ENCODE results near the gene CFP.
"Not testable (repeated sequence)": the region's sequence is repeated elsewhere in the genome, so short reads cannot be mapped to it uniquely, and the experiment has no call there.

The CFP gene

DNA sequence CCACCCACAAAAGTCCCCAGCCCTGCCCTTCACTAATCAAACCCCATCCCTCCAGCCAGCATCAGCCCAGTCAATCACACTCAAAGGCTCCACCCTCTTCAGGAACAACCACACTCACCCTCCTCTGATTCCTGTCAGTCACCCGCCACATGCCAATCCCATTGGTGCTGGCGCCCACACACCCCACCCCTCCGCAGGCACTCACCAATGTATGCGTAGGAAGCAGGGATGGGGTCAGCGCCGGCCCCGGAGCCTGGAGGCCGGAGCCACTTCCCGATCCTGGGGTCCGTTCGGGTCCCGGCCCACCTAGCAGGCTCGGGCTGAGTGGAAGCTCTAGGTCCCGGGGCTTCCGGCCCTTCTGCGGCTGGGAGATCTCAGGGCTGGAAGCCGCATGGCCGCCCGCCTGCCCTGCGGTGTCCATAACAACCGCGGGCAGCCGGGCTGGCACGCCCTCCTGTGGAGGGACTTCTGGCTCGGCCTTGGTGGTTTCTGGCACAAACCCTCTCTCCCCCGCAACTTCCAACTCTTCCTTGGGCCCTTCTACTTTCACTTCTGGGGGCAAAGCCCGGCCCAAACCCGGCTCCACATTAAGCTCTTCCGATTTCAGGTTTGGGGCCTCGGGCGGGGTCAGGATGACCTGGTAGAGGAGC, 7.9 kb upstream of the CFP start:
- DNase-seq = peak; percentile 17

DNA sequence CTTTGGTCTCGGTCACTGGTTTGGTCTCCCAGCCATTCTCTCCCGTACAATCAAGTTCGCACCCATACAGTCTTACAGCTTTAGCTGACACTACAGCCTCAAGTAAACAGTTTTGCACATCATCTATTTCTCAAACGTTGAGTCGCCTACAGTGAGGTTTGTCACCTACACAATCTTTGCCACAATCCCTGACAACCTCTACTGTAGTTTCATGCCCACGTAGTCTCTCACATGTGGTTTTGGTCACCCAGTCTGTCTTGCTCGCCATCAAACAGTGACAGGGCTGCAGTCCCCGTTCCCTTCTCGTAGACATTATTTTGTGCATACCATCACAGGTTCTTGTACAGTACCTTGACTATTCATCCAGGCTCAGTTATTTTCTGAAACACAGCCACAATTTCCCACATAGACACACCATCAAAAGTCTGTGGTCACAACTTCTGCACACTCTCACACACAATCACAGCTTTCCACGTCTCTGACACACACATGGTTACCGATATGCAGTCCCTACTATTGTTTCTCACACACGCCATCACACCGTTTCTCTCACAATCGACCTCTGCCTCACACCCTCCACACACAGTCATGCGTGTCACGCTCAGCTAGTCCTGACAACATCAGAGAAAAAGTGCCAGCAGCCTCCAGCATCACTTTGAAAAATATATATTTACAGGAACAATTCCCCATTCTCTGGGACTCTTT, 5.3 kb upstream of the CFP start:
- no peak for DNase-seq

DNA sequence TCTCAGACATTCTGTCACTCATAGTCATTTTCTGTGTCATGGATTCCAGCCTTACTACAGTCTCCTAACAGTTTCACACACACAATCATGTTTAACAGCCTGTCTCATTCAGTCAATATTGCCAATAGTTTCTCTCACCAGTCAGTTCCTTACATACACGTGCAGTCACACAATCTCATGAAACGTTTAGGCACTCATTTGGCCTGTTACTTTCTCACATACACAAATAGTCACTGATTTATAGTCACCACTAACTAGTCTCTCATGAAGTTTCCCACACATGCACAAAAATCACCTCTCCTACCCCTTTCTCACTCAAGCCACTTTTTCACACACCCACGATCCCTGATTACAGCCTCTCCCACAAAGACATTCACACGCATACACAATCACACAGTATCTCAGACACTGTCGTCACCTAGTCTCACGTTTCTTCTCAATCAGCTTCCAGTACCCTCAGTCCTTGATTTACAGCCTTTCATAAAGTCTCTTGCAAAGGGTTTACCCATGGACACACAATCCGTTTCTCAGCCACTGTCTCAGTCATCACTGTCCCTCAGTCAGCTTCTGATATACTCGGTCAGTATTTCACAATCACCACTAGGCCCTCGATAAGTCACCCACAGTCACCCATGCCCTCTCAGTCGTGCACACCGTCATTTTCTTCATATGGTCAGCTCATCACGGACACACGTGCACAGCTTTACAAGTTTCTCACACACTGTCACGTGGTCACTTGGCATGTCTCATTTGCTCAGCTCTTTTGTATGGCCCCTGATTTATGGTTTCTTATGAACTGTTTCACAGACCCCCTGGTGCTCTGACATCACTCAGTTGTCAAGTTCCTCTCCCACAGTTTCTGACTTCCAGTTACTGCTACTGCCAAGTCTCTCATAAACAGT, 4.2 kb upstream of the CFP start:
- no peak for DNase-seq

DNA sequence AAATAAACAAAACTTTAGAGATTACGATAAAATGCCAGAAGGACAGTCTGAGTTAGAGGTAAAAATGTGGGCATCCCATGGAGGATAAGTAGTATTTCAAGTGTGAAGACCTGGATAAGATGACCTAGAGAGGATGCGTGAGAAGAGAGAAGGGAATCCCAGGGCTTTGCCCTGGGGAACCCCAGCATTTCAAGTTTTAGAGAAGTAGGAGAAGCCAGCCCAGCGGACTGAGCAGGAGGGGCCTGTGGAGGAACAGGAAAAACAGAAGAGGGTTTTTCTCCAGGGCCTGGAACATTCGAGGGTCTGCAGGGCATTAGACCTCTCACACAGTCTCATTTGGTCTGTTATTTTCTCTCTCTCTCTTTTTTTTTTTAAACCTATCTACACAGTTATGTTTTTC, 2.9 kb upstream of the CFP start:
- DNase-seq = no peak

DNA sequence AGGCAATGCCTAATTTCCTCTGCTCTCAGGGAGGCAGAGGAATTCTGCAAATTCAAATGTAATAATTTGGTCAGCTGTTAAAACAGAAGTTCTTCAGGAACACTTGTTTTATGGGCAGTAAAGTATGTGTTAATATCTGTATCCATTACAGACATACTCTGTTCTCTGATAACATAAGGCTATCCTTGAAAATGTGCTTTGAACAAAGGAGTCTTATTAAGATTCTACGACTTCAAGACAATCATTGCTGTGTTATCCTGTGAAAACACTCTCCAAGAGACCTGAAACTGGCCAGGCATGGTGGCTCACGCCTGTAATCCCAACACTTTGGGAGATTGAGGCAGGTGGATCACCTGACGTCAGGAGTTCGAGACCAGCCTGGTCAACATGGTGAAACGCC, 1.9 kb upstream of the CFP start:
- no peak for DNase-seq

DNA sequence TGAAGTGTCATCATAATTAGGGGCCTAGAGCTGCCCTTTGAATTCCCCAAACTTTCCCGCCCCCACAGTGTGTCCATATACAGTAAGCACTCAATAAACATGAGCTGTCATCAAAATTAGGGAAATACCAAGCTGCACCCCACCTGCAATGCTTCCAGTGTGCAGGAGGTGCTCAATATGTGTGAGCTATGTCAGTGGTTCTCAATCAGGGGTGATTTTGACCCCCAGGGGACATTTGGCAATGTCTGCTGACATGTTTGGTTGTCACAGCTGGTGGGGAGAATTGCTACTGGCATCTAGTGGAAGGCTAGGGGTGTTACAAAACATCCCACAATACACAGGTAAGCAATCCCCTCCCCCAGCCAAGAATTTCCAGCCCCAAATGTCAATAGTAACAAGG, 748 bp downstream of the CFP start:
- DNase-seq = no peak

DNA sequence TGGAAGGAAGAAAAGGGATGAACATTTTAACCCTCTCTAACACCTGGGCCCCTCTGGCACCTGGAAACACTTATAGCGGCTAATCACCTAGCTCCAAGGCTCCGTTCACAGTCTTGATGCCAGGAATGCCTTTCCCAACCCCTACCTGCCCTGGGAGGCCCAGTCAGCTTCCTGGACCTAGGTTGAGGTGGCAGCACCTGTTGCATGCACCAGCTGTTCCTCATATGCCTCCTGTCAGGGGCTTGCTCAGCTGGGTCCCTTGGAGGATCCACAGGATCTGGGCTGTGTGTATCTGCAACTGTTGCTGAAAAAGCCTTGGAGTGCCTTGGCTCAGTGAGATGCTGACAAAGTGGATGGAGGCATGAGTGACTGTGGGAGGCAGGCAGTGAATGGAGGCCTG, 4.4 kb downstream of the CFP start:
- DNase-seq = no peak

DNA sequence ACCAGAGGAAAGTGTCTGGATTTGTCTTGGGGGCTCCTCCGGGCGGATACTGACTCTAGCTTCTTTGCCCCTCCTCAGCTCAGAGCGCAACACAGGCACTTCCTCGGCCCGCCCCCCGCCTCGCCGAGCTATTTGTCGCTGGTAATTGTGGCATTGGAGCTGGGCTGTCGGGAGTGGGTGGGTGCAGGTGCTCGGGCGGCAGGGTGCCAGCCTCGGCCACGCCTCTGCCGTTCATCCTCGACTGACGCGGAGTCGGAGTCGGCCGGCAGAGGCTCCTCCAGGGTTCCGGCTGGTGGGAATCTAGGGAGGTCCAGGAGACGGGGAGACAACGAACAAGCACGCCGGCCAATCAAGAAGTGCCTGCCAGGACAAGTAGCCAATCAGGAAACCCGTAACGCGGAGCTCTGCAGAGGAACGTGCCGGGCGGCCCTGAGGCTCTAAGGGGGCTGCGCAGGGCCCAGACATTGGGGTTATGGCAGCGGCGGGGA, 6.1 kb downstream of the CFP start:
- peak; percentile 35 for DNase-seq

DNA sequence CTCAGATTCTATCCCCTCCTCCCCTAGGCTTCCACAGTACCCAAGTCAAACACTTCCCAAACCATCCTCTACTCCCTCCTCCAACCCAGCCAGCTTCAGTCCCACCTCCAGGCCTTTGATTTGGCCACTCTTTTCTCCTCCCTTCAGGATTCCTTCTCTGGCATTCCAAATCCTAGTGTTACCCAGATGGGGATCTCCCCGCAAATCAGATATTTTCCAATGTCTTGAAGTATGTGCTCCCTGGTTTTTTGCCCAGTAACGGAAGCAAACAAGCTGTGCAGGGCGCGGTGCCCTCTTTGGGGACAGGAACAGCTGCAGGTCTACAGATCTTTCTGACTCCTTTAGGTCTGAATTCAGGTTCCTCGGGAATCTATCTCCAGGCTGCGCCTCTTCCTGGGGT, 7.9 kb downstream of the CFP start:
- DNase-seq = no peak

DNA sequence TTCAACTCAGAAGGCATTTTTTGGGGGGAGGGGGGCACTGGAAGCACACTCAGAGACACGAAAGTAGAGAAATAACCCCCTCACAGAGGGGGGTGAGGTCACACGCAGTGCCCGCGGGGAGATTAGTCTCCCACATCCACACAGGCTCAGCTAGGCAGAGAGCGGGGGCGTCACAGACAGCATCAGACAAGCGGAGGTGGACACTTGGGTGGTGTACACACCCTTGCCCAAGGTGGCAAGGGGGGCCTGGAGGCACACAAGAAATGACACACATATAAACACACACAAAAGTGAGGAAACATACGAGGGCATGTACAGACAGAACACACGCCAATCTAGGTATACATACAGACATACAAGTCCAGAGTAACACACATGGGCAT, 9.4 kb downstream of the CFP start:
- no peak for DNase-seq

DNA sequence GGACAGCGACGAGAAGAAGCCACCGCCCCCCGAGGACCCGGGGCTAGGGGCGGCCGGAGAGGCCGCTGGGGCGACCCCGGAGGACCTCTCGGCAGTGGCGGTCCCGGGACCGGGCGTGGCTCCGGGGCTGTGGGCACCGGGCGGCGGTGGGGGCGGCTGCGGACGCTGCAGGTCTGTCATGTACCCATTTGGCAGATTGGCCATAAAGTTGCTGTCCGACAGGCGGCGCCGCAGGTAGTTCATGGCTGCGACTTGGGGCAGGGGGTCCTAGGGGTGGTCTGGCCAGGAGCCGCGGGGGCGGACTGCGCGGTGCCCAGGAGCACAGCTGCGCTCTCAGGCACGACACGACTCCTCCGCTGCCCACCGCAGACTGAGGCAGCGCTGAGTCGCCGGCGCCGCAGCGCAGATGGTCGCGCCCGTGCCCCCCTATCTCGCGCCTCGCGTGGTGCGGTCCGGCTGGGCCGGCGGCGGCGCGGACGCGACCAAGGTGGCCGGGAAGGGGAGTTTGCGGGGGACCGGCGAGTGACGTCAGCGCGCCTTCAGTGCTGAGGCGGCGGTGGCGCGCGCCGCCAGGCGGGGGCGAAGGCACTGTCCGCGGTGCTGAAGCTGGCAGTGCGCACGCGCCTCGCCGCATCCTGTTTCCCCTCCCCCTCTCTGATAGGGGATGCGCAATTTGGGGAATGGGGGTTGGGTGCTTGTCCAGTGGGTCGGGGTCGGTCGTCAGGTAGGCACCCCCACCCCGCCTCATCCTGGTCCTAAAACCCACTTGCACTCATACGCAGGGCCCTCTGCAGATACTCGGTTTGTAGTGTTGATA, 10.0 kb downstream of the CFP start, which contains the start of gene SYN1:
TSS of gene SYN1 (minus strand) at position 372 of the 817 bp plus-strand sequence. CDS start at position 243, 129 bp downstream.
- DNase-seq = peak; percentile 70

DNA sequence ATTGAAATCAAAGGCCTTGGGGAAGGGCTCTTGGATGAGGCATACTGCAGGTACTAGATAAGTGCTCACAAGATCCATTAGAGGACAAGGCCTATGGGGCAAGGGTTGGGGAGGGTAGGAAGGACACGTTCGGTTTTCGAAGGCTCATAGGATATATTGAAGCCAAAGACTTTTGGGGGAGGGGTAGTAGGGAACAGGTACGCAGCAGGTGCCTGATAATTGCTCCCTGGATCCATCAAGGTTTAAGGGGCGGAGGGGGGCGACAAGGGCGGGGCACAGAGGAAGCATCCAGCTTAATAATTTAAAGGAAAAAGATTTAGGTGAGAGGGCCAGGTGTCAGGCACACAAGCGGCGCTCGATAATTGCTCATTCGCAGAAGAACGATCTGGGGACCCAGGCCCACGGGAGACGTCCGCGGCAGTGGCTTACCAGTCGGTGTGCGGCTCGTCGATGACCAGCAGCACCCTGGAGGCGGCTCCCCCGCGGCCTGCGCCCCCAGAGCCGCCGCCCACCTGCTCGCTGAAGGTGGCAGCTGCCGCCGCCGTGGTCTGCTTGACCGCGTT, 10.7 kb downstream of the CFP start:
- DNase-seq = no peak

DNA sequence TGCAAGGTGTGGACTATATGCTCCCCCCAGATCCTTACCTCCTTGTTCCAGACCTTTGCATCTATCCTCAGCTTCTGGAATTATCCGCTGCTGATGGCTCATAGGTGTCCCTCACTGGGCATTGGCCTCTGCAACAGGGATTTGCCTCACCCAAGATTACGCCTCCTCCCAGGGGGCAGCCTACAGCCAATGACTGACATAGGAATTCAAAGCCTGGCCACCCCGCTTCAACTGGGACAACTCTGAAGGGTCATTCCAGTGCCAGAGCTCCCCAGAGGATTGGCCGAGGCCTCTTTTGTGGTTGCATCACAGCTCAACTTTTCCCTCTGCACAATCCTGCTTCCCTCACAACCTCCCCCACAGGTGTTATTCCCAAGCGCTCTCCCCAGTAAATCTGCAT, 15.1 kb downstream of the CFP start:
- no peak for DNase-seq

DNA sequence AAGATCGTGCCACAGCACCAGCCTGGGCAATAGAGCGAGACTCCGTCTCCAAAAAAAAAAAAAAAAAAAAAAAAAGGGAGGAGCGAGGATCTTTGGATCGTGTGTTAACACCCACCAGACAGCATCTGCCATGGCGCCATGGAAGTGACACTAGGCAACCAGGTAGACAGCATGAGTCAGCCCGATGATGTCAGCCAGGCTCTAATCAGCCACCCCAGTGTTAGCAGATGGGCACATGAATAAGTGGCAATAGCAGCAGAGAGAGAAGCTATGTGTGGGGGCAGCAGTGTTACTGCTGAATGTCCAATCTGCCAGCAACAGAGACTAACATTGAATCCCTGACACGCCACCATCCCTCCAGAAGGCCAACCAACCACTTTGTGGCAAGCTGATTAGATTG, 16.6 kb downstream of the CFP start:
- DNase-seq = no peak

DNA sequence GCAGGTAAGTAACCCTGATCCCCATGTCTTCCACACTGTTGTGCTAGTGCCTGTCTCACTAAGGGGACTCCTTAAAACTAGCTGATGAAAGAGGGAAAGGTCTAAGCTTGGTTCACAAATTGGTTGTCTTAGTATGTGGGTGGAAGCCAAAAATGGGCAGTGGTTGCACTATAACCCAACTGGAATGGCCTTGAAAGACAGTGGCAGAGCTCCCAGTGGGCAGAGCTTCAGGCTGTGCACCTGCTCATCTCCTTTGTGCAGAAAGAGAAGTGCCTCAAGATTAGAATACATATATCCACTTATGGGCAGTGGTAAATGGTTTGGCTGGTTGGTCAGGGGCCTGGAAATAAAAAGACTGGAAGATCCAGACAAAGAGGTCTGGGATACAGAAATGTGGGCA, 17.3 kb downstream of the CFP start:
- DNase-seq = no peak

DNA sequence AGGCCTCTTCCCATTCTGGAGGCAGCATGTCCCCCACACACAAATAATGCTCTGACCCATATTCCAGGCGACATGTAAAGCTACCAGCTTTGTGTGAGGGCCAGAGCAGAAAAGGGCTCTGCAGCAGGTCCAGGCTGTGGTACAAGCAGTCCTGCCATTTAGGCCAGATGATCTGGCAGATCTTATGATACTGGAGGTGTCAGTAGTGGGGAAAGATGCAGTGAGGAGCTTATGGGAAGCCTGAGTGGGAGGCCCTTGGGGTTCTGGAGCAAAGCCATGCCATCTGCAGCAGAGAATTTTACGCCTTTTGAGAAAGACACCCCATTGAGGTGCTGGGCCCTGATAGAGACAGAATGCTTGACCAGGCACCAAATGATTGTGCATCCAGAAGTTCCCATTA, 17.8 kb downstream of the CFP start:
- DNase-seq = no peak

DNA sequence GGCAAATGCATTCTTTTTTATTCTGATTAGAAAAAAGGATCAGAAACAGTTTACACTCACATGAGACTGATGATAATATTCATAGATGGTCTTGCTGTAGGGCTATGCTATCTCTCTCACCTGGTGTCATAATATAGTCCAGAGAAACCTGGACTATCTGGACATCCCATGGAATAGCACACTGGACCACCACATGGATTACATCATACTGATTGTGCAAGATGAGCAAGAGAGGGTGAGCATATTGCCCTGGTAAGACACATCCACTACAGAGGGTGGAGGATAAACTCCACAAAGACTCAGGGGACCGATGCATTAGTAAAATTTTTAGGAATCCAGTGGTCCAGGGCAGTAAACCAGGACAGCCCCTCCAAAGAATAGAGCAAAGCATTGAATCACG, 18.2 kb downstream of the CFP start:
- DNase-seq = no peak

DNA sequence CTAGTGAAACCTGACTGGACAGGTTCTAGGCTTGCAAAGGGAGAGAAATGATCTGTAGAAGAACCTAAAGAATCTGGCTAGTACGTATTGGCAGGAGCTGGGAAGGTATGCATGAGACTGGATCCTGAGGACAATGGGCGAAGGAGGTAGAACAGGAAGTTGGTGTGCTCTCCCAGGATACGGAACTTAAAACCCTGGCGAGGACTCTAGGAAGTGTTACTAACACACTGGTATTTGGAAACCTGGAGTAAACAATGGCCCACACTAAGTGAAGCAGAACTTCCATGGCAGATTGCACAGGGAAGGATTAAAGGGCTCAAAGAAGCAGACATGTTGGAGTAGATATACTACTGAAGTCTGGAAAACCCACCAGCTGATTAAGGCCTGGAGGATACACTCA, 19.2 kb downstream of the CFP start:
- no peak for DNase-seq

DNA sequence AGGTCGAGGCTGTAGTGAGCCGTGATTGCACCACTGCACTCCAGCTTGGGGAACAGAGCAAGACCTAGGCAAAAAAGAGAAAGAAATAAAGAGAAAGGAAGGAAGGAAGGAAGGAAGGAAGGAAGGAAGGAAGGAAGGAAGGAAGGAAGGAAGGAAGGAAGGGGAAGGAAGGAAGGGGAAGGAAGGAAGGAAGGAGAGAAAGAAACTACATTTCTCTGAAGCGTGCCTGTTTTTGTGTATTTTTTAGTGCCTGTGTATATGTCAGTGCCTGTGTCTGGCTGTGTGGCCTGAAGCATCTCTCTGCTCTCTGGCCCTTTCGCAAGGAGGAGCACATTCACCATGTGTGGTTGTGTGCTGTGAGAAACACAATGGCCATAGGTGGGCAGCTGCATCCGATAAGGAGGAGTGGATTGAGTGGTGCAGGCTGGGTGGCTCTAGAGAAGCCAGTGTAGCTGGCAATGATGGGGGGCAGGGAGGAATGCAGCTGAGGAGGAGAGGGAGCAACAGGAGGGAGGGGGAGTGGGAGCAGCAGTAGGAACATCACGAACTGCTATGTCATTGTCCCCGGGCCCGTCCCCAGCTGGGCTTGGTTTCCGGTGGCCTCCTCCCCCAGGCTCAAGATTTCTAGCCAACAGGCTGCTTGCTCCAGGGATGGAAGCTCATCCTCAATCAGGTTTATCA, 21.5 kb downstream of the CFP start:
- DNase-seq = no peak

DNA sequence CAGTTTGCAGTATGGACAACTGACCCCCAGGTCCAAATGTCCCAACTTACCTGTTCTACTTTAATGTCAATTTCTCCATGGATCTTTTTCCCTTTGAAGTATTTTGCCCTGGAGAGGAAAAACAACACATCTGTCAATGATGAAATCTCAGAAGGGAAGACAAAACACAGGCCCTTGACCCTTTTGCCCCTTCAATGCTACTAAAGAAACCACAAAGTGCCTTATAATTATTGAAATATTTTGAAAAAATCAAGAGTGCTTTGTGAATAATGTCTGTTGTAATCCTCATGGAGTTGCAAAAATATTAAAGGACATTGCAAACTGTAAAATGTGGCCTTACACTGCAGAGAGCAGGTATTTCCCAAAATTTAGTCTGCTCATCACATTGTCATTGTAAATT, 22.6 kb downstream of the CFP start:
- no peak for DNase-seq

DNA sequence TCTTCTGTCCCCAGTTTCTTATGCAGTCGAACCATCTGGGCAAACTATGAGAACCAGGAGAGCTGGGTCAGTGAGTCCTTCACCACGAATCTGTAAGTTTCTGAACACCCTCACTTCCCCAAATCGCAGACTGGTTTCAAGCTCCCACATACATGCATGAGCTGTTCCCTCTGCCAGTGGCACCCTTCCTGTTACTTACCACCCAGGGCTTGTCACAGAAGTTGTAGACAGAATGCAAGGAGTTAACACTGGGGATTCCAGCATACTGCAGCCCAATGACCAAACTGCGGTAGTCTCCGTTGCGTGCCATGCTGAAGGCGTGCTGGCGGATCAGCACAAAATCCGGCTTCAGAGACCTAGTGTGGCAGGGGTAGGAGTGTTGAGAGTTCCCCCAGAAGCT, 24.7 kb downstream of the CFP start:
- DNase-seq = no peak

DNA sequence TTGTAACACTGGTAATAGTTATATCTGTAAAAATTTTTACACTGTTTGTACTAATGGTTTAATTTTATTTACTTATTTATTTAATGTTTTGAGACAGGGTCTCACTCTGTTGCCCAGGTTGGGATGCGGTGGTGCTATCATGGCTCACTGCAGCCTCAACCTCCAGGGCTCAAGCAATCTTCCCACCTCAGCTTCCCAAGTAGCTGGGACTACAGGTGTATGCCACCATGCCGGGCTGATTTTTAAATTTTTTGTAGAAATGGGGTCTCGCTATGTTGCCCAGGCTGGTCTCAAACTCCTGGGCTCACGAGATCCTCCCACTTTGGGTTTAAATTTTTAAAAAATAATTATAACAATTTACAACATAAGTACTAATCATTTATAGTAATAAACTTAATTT, 26.6 kb downstream of the CFP start:
- DNase-seq = not testable (repeated sequence)

Measured in stimulated activated naive CD4-positive, alpha-beta T cell treated with Interleukin-2 at 50 U/mL for 16 hours (primary cell).